ENCODE measurements around the gene TLE1.

DNA sequence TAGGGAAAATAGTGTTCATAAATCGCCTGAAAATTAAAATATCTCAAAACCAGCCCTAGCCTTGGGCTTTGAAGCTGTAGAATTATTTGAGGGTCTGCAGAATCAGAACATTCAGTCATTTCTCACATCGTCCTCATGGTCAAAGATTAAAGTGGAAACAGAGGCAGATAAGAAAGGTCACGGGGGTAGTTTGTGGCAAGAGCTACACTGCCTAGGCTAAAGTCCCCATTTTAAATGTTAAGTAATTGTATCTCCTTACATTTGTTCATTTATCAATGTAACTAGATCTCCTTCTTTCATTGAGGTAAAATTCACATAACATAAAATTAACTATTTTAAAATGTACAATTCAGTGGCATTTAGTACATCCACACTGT, 139.2 kb downstream of the TLE1 start:
- TF ChIP-seq EP300 (IDR thresholded peaks at IDR 0.05) = no peak
- TF ChIP-seq, protein P1, sequence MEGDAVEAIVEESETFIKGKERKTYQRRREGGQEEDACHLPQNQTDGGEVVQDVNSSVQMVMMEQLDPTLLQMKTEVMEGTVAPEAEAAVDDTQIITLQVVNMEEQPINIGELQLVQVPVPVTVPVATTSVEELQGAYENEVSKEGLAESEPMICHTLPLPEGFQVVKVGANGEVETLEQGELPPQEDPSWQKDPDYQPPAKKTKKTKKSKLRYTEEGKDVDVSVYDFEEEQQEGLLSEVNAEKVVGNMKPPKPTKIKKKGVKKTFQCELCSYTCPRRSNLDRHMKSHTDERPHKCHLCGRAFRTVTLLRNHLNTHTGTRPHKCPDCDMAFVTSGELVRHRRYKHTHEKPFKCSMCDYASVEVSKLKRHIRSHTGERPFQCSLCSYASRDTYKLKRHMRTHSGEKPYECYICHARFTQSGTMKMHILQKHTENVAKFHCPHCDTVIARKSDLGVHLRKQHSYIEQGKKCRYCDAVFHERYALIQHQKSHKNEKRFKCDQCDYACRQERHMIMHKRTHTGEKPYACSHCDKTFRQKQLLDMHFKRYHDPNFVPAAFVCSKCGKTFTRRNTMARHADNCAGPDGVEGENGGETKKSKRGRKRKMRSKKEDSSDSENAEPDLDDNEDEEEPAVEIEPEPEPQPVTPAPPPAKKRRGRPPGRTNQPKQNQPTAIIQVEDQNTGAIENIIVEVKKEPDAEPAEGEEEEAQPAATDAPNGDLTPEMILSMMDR (IDR thresholded peaks at IDR 0.05) = no peak
